ENCODE results near the gene GPD2.
A peak's percentile ranks its signal among the peaks of the same experiment; 100 is the strongest.

GPD2 gene

DNA sequence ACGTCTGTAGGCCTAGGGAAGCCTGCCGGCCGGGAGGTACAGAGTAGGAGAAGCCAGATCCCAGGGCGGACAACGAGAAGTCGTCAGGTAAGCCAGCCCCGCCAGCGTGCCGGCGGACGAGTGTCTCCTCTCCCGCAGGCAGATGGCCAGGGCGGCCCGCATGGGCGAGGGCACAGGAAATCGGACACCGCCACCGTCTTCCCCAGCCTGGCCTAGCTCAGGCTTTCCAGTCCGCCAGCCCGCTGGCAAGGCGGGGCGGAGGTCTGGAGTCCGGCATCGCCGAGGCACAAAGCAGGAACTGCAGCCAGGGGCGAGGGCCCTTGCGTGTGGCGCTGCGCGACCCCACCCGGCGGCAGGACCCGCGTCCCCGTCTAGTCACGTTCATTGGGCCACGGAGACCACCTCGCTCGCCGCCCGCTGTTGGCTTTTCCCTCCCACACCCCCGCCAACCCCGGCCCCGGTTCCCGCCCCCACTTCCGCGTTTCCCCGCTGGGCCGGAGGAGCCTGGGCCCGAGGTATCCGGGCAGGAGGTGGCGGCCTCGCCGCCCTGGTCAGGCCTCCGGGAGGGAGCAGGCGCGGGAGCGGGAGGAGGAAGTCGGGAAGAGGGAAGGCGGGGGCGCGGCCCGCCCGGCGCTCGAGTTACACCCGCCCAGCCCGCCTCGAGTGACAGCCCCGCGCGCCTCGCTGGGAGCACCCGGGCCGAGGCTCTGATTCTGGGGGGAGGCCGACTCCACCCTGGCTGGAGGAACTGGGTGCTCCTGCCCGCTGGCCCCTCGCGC, at the start of gene GPD2:
Gene GPD2 (plus strand): TSS at position 662 of the 779 bp plus-strand sequence. CDS start 39,727 bp downstream, outside the sequence.
- peak; percentile 34 to 43 for DNase-seq (ENCODE audit: extremely low read depth in 1 of 2, low read depth in 1 of 2)

DNA sequence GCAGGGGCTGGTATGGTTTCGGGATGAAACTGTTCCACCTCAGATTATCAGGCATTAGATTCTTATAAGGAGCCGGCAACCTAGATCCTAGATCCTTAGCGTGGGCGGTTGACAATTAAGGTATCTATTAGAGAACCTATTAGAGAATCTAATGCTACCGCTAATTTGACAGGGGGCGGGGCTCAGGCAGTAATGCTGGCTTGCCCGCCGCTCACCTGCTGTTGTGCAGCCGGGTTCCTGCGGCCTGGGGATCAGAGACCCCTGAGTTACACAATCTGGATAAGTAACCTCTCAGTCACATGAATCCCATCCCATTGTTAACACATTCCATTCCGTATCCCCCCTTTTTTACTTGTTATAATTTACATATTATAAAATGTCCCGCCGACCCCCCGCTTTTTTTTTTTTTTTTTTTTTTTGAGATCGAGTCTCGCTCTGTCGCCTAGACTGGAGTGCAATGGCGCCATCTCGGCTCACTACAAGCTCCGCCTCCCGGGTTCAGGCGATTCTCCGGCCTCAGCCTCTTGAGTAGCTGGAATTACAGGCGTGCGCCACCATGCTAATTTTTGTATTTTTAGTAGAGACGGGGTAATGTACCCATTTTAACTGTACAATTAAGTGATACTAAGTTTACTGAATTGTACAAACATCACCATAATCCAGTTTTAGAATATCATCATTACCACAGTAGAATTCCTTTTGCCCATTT, 42.0 kb upstream of the GPD2 start:
- DNase-seq (ENCODE audit: extremely low read depth in 1 of 2, low read depth in 1 of 2), result no peak

DNA sequence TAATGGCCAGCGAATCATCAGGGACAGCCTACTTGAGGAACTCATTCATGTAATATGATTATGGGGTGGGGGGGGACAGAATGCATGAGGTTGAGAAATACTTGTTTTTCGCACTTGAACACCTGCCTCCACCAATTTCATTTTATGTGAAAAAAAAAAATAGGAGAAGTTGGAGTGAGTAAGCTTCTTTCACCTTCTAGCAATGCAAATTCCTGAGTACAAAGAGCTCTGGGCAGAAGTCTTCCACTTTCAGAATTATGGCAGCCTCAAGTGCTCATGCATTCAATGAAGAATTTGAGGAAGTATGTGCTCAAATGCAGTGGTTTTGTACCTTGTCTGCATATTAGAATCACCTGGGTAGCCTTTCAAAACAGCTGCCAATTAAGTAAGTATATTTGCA, 40.1 kb upstream of the GPD2 start:
- DNase-seq (ENCODE audit: extremely low read depth in 1 of 2, low read depth in 1 of 2), result no peak

DNA sequence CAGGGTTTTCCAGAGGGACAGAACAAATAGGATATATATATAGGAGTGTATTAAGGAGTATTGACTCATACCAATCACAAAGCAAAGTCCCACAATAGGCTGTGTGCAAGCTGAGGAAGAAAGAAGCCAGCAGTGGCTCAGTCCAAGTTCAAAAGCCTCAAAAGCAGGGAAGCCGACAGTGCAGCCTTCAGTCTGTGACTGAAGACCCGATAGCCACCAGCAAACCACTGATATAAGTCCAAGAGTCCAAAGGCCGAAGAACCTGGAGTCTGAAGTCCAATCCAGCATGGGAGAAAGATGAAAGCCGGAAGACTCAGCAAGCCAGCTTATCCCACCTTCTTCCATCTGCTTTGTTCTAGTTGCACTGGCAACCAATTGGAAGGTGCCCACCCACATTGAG, 39.0 kb upstream of the GPD2 start:
- DNase-seq (ENCODE audit: extremely low read depth in 1 of 2, low read depth in 1 of 2), result no peak

DNA sequence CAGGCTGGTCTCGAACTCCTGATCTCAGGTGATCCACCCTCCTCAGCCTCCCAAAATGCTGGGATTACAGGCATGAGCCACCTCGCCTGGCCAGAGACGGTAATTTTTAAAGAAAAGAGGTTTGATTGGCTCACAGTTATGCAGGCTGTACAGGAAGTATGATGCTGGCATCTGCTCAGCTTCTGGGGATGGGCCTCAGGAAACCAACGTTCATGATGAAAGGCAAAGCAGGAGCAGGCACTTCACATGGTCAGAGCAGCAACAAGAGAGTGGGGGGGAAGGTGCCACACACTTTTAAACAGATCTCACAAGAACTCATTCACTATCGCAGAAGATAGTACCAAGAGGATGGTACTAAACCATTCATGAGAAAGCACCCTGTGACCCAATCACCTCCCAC, 38.0 kb upstream of the GPD2 start:
- DNase-seq (ENCODE audit: extremely low read depth in 1 of 2, low read depth in 1 of 2), result no peak

DNA sequence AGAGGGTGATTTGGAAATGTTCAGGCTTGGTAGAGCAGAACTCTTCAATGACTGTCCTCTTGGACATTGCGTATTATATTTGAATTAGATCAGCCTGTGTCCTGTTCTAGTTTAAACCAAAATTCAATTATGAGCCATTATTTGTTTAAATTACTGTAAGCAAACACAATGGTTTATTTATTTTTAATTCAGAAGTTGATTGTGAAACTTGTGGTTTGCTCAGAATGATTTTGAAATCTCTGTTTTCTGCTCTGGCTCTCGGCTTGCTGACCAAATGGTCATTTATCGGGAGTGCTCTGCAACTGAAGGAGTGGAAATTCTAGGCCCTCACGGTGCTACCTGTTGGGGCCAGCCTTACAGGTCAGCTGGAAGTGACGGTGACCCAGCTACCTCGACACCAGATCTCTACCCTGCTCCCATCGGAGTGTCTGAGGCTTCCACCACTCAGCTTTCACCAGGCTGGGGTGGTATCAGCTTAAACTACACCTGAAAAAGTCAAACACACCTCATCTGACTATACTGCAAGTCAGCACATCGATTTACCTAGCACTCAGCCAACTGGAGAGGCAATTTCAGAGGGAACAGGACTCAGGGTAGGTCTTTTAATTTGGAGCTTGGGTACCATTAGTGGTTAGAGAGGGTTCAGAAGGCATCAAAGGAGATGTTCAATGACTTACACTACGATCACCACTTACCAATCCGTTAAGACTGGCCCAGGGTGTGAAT, 36.8 kb upstream of the GPD2 start:
- no peak for DNase-seq (ENCODE audit: extremely low read depth in 1 of 2, low read depth in 1 of 2)

DNA sequence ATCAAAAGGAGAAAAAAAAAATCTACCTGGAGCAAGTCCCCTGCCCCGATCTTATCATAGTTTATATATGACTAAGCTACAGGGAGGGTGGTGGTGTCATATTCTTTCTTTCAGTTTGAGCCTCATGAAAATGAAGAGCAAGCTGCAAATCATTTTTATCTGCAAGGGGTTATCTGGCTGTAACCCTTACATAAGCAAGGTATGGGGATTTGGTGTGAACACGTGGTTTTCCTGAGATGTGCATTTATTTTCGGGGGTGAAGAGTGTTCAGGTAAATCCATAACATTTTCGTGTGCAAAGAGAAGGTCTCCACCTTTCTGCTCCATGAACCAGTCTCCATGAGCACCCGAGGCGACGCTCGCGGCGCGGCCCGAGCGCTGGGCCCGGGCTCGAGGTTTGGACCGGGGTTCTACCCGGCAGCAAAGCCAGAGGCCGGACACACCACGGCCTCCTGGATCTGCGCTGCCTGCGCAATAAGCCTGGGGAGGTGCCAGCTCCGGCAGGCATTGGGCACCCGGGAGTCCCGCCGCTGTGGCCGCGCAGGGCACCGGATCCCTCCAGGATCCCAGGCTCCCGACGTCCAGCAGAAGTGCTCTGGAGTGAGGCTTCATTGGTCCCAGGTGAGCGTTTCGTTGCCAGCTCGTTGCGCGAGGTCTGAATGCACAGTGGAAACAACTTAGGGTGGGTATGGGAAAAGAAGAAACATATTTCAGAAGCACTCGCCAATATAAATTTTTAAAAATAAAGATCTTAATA, 36.1 kb upstream of the GPD2 start:
- peak in 1 of 2 donors; percentile 13 for DNase-seq (ENCODE audit: extremely low read depth in 1 of 2, low read depth in 1 of 2)

DNA sequence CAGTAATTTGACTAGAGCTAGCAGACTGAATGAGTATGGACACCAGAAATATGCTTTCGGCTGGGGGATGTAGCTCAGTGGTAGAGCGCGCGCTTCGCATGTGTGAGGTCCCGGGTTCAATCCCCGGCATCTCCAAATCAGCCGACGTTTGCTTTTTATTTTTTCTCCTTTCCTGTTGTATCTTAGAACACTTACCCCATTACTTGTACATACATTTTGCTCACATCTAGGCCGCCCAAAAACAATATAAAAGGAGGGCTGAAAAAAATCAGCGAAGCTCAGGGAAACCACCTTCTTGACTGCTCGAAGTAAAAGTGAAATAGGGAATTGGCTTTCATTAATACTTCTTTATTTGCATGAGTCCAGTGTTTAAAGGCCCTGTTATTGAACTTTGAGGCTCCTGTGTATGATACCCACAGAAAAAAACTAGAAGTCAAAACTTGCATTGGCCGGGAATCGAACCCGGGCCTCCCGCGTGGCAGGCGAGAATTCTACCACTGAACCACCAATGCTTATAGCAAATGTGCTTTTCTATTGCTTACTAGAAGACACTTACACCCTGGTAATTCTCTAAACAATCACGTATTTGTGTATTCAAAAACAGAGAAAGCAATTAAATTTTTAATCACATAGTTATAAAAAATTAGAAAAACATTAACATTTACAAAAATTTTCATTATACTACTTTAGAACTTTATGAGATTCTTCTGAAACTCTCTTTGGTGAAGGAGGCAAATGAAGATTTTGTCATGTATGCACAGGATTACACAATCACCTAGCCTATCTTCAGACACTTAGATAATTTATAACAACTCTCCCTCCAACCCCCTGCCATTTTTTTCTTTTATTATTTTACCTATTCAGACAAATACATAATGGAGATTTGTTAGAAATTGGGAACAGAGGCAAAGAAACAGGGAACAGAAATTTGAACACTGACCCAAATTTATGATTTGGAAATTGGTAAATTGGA, 35.2 kb upstream of the GPD2 start:
- DNase-seq (ENCODE audit: extremely low read depth in 1 of 2, low read depth in 1 of 2), result peak; percentile 50 to 52

DNA sequence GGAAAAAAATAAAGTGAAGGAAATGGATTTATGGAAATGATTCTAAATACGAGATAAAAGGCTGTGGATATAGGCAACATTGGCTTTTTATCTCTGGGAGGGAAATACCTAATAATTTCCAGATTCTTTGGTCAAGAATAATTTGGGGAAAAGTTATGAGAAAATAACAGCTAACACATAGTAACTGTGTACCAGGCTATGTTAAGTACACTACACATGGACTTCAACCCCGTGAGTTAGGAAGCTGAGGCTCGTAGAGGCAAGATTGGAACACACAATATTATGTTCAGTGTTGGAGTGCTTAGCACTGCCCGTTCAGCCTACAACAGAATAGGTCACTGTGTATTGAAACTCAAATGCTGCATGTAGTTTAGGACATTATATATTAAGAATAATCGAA, 34.3 kb upstream of the GPD2 start:
- no peak for DNase-seq (ENCODE audit: extremely low read depth in 1 of 2, low read depth in 1 of 2)

DNA sequence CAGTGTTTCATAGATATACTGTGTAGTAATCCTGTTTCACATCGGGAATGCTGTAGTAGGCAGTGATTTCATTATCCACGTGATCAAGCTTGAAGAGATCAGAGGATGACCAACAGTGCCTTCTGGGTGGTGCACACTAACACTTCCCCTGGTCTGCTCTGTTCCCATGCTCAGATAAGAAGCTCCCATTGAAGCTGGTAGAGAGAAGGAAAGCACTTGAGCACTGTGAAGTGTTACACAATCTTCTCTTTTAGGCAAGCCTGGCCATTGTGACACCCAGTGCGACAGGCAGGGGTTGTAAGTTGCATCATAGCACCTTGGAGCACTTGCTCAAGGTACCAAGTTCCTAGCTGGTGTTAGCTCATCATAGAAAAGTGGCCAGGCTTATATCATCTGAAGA, 30.6 kb upstream of the GPD2 start:
- no peak for DNase-seq (ENCODE audit: extremely low read depth in 1 of 2, low read depth in 1 of 2)

DNA sequence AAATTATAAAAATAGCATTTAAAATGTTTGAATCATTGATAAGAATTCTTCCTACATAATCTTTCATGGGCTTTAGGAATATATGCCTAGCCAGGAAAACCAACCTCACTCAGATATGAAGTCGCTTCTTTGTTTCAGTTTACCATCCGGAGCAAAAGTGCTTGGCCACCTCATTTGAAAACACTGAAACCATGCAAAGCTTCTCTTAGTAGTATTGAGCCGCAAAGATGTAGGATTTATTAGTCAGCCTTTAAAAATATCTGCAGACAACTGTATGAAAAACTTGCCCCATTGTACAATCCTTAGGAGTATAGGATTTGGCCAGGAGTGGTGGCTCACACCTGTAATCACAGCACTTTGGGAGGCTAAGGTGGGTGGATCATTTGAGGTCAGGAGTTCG, 24.3 kb upstream of the GPD2 start:
- DNase-seq (ENCODE audit: extremely low read depth in 1 of 2, low read depth in 1 of 2), result no peak

DNA sequence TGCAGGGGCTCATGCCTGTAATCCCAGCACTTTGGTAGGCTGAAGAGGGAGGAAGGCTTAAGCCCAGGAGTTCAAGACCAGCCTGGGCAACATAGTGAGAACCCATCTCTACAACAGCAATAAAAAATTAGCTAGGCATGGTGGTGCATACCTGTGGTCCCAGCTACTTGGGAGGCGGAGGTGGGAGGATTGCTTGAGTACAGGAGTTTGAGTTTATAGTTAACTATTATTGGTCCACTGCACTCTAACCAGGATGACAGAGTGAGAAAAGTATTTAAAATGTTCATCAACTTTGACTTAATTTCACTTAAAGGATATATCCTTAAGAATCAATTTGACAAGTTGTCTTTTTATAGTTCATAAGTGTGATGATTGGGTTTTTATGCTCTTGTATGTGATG, 14.3 kb upstream of the GPD2 start:
- DNase-seq (ENCODE audit: extremely low read depth in 1 of 2, low read depth in 1 of 2), result no peak

DNA sequence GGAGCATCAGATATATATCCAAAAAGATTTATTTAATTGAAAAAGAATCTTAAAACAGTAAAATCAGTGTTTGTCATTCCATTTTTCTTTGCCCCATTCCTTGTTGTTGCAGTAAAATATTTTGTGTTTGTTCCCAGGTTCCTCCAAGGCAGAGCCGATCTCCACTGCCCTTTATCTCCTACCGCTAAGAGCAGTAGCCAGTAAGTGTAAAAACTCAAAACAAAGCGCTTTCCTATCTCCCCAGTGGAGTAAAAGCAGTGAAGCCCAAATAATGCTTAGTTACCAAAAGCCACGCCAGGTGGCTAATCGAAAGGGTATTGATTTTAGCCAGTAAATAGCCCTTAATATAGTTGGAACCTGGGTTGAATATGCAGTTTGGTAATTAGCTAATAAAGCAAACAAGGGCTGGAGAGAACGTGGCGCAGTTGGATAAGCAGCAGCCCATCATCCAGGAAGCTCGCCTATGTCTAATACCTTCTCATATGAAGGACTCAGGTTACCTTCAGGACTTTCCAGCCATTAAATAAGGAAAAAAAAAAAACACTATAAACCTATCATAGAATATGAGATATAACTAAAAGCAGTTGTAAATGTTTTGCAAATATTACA, 12.4 kb upstream of the GPD2 start:
- no peak for DNase-seq (ENCODE audit: extremely low read depth in 1 of 2, low read depth in 1 of 2)

DNA sequence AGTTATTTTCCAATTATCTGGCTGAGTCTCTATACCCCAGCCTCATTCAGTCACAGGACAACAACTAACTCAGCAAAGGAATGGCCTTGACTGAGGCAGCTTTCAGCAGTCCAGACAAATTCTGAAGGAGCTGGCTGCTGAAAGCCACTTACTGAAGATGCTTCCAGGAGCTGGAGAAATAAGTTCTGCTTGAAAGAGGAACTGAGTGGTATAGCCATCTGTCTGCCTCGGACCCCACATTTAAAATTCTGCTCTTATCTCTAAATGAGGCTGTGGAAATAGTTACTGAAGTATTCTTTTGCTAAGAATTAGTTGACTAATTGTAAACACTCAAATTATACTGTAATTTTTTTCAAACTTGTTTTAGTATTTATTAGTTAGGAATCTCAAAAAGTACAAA, 9.1 kb upstream of the GPD2 start:
- no peak for DNase-seq (ENCODE audit: extremely low read depth in 1 of 2, low read depth in 1 of 2)

DNA sequence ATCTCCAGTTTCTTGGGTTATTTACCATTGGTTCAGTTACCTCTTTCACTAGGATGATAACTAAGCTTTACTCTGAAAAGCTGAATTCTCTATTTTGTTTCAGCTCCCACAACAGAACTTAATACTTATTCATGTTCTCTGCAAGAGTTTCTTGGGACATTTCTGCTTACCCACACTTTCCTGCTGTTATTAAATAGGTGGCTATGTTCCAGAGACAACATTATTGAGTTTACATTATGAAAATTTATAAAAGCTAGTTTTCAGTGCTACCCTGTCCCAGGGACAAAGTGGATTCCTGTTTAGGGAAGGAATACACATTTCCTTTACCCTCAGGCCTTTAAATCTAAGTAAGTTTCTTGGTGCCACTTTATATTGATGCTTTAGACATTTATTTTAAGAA, 7.0 kb upstream of the GPD2 start:
- no peak for DNase-seq (ENCODE audit: extremely low read depth in 1 of 2, low read depth in 1 of 2)

DNA sequence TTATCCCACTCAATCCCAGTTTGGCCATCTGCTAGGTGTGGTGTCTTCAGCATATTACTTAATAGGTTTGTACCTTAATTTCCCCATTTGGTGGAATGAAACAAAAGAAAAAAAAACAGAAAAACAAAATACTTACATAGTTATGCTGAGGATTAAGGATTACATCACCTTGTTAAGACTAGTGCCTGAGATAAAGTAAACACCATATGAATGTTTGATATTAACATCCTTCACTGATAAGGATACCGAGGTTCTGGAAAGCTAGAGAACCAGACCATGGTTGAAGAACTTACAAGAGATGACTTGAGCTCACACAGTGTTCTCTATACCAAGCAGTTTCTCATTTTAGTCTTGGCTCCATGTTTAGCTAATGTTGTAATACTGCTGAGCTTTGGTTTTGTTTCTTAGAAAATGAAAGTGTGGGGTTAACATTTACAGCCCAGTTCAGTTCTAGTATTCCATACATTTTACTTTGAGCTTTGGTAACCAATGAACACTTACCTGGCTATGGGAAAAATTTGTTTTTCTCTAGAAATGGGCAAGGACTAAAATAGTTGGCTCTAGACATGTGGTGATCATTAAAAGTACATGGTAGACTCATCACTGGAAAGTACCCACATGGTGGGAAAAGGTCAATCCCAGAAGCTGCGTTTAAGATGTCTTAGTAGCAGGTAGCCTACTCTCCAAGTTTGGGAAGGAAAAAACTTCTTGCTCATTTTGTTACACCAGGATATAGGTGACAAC, 5.8 kb upstream of the GPD2 start:
- no peak for DNase-seq (ENCODE audit: extremely low read depth in 1 of 2, low read depth in 1 of 2)

DNA sequence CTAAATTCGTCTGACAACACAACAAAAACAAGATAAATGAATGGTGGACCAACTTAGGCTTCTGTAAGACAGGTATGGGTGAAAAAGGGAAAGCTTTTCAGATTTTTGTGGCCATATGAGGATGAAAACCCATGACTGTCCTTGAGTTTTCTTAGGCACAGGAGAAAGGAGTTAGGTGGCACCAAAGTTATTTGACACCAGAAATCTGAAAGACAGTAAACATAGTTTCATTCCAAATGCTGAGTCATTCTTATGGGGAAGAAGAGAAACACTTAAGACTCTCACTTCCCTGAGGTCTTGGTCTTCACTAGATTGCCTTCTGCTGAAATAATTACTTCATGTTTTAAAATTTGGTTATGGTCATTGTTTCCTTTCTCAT, 5.2 kb upstream of the GPD2 start:
- no peak for DNase-seq (ENCODE audit: extremely low read depth in 1 of 2, low read depth in 1 of 2)

DNA sequence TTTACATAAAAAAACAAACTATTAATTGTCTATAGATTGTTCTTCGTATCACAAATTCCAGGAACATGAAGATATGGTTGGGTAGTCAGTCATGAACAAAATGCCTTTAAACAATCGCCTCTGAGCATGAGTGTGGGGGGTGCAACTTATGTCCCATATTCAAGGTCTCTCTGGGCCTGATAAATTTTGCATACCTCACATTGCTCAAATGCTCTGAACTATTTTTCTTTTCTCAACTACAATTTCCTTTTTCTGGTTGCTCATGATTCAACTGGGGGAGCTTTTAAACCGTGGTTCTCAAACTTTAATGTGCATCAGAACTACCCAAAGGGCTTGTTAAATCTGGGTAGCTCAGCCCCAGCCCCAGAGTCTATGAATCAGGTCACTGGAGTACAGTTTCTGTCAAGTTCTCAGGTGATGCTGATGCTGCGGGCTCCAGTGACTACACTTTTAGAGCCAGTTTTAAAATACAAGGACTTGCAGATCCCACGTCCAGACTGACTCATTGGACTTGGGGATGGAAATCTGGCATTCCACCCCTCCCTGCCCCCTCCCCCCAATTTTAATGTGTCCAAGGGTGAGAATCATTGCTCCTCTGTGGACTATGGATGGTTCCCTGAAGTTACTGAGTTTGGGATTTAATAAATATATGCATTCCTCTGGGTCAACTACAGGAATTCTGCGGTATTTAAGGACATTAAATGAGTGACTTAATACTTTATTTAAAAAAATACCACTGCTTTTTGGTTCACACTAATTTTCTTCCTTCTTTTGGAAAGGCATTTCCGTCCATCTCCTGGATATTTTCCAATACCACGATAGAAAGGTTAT, 1.5 kb upstream of the GPD2 start:
- no peak for DNase-seq (ENCODE audit: extremely low read depth in 1 of 2, low read depth in 1 of 2)

All from stimulated activated CD8-positive, alpha-beta memory T cell treated with anti-CD3 and anti-CD28 coated beads, Interleukin-7, amount 100 ng/mL, for 48 hours (primary cell).